Daoy (cell line): Measurements from ENCODE around the gene SPECC1. TPM values are rescaled to one million over a fixed set of nuclear protein-coding genes. Genes with fewer than 3 reads are reported as not detected.

Experiments used
- DNase-seq: peaks from one replicate; pipeline ENCODE4 v3.0.0-alpha.2; 2015; ENCODE audit warnings: low read depth
- total RNA-seq: library from RNA; depleted of rRNA; stranded (reverse); fragments of >200 nt; shearing (Covaris generic); gene quantifications from 2 replicates; pipeline ENCODE4 v1.2.3, GENCODE V29; 2014

SPECC1 gene
- total RNA-seq, 1 experiment from 2014 or later, result 43.0 TPM

- no peak for DNase-seq
These were observed 264.8 kb downstream of the SPECC1 start for GRCh38 chr17:20273741-20274500.

GRCh38 chr17:20275653-20276052 is 266.5 kb downstream of the SPECC1 start:
- DNase-seq, result no peak

GRCh38 chr17:20276421-20276820 is 267.3 kb downstream of the SPECC1 start:
- DNase-seq, result no peak

GRCh38 chr17:20278805-20279204 is 269.6 kb downstream of the SPECC1 start:
- DNase-seq, result no peak

- DNase-seq, result no peak
These were observed 270.5 kb downstream of the SPECC1 start for GRCh38 chr17:20279631-20280030.

GRCh38 chr17:20280051-20280450 is 270.9 kb downstream of the SPECC1 start:
- no peak for DNase-seq

- DNase-seq, result no peak
These were observed 271.7 kb downstream of the SPECC1 start for GRCh38 chr17:20280851-20281250.

GRCh38 chr17:20281860-20282259 is 272.7 kb downstream of the SPECC1 start:
- no peak for DNase-seq

GRCh38 chr17:20282526-20283308 is 273.6 kb downstream of the SPECC1 start:
- DNase-seq, result no peak

- DNase-seq, result no peak
These were observed 274.9 kb downstream of the SPECC1 start for GRCh38 chr17:20284022-20284421.

- no peak for DNase-seq
These were observed 275.6 kb downstream of the SPECC1 start for GRCh38 chr17:20284570-20285295.

GRCh38 chr17:20289984-20290383 is 280.8 kb downstream of the SPECC1 start:
- DNase-seq, result no peak

- no peak for DNase-seq
These were observed 282.7 kb downstream of the SPECC1 start for GRCh38 chr17:20291853-20292252.

GRCh38 chr17:20293501-20293900 is 284.3 kb downstream of the SPECC1 start:
- DNase-seq, result no peak

- no peak for DNase-seq
These were observed 285.0 kb downstream of the SPECC1 start for GRCh38 chr17:20294120-20294519.

- no peak for DNase-seq
These were observed 289.9 kb downstream of the SPECC1 start for GRCh38 chr17:20299013-20299412.

GRCh38 chr17:20300436-20300934 is 291.3 kb downstream of the SPECC1 start:
- peak; percentile 81 for DNase-seq

GRCh38 chr17:20302246-20302917 is 293.2 kb downstream of the SPECC1 start:
- DNase-seq, result no peak

GRCh38 chr17:20304961-20305360 is 295.8 kb downstream of the SPECC1 start:
- DNase-seq, result no peak

GRCh38 chr17:20306924-20307323 is 297.8 kb downstream of the SPECC1 start:
- DNase-seq, result no peak

- no peak for DNase-seq
These were observed 298.3 kb downstream of the SPECC1 start for GRCh38 chr17:20307326-20307910.
